Measurements from ENCODE around the gene THSD7A. TPM values are rescaled to one million over a fixed set of nuclear protein-coding genes. Genes with fewer than 3 reads are reported as not detected.

THSD7A gene
- polyA plus RNA-seq, 1 experiment: 0.06 TPM

- Histone ChIP-seq H3K27me3 (ENCODE audit: control insufficient read depth, insufficient read depth, low read length) (no peaks in the 10 kb centered on the region), H3K27ac (ENCODE audit: low read depth, low read length) (no peak overlapping the region), H3K9me3 (ENCODE audit: control insufficient read depth, insufficient read depth, low read length) (no peaks in the 10 kb centered on the region), H3K4me3 (ENCODE audit: low read depth, low read length) (no peak overlapping the region)
- POLR2A ChIA-PET: no interaction called here
- no peak for TF ChIP-seq CTCF (IDR thresholded peaks at IDR 0.05; ENCODE audit: low read depth, low read length)
- no peak for DNase-seq (ENCODE audit: low read depth, low spot score)
- CTCF ChIA-PET: no interaction called here
Measured at GRCh38 chr7:11366118-11366517, 465.9 kb downstream of the THSD7A start.

GRCh38 chr7:11358637-11359036 is 473.4 kb downstream of the THSD7A start:
- DNase-seq (ENCODE audit: low read depth, low spot score): no peak
- Histone ChIP-seq H3K27me3 (ENCODE audit: control insufficient read depth, insufficient read depth, low read length) (no peaks in the 10 kb centered on the region), H3K4me3 (ENCODE audit: low read depth, low read length) (no peak overlapping the region), H3K27ac (ENCODE audit: low read depth, low read length) (no peak overlapping the region), H3K9me3 (ENCODE audit: control insufficient read depth, insufficient read depth, low read length) (no peaks in the 10 kb centered on the region)
- TF ChIP-seq CTCF (IDR thresholded peaks at IDR 0.05; ENCODE audit: low read depth, low read length): no peak
- ChIA-PET CTCF (no interaction called here), POLR2A (no interaction called here)

GRCh38 chr7:11355399-11356005 is 476.5 kb downstream of the THSD7A start:
- no peak for DNase-seq (ENCODE audit: low read depth, low spot score)
- ChIA-PET POLR2A (no interaction called here), CTCF (interaction anchor here (0.8 kb wide), 1 partner anchor 12 kb away, joined by 3 read pairs; no protein-coding TSS in a partner anchor)
- Histone ChIP-seq H3K27me3 (ENCODE audit: control insufficient read depth, insufficient read depth, low read length) (no peaks in the 10 kb centered on the region), H3K9me3 (ENCODE audit: control insufficient read depth, insufficient read depth, low read length) (no peaks in the 10 kb centered on the region), H3K27ac (ENCODE audit: low read depth, low read length) (no peak overlapping the region), H3K4me3 (ENCODE audit: low read depth, low read length) (no peak overlapping the region)
- no peak for TF ChIP-seq CTCF (IDR thresholded peaks at IDR 0.05; ENCODE audit: low read depth, low read length)

GRCh38 chr7:11346302-11346701 is 485.7 kb downstream of the THSD7A start:
- DNase-seq (ENCODE audit: low read depth, low spot score): no peak
- H3K27ac ChIP-seq (ENCODE audit: low read depth, low read length): no peak overlapping the region
- no peaks in the 10 kb centered on the region for H3K27me3 ChIP-seq (ENCODE audit: control insufficient read depth, insufficient read depth, low read length)
- H3K4me3 ChIP-seq (ENCODE audit: low read depth, low read length): no peak overlapping the region
- CTCF ChIA-PET: interaction anchor here (0.6 kb wide), 2 partner anchors 62 to 262 kb away, joined by 5 read pairs; no protein-coding TSS in a partner anchor
- TF ChIP-seq CTCF (IDR thresholded peaks at IDR 0.05; ENCODE audit: low read depth, low read length): no peak
- POLR2A ChIA-PET: no interaction called here
- no peaks in the 10 kb centered on the region for H3K9me3 ChIP-seq (ENCODE audit: control insufficient read depth, insufficient read depth, low read length)

GRCh38 chr7:11345621-11346020 is 486.4 kb downstream of the THSD7A start:
- Histone ChIP-seq H3K27me3 (ENCODE audit: control insufficient read depth, insufficient read depth, low read length) (no peaks in the 10 kb centered on the region), H3K4me3 (ENCODE audit: low read depth, low read length) (no peak overlapping the region), H3K27ac (ENCODE audit: low read depth, low read length) (no peak overlapping the region), H3K9me3 (ENCODE audit: control insufficient read depth, insufficient read depth, low read length) (no peaks in the 10 kb centered on the region)
- CTCF ChIA-PET: interaction anchor here (0.6 kb wide), 1 partner anchor 261 kb away, joined by 5 read pairs; no protein-coding TSS in a partner anchor
- POLR2A ChIA-PET: no interaction called here
- TF ChIP-seq CTCF (IDR thresholded peaks at IDR 0.05; ENCODE audit: low read depth, low read length): no peak
- no peak for DNase-seq (ENCODE audit: low read depth, low spot score)
